ENCODE measurements around the gene B4GALT3. TPM values are rescaled to one million over a fixed set of nuclear protein-coding genes. Genes with fewer than 3 reads are reported as not detected.

Gene B4GALT3
- total RNA-seq, 2 donors from 2014 or later: 36.4 to 145 TPM

GRCh38 chr1:161157867-161158266 lies 19.4 kb downstream of the B4GALT3 start:
- Histone ChIP-seq H3K9me3 (no peaks in the 10 kb centered on the region), H3K4me3 (no peak overlapping the region), H3K27ac (no peak overlapping the region), H3K27me3 (replicated peaks; ENCODE audit: insufficient read depth) (no peaks in the 10 kb centered on the region), H3K36me3 (peaks cover 7% of the 10 kb centered on the region), H3K4me1 (ENCODE audit: control insufficient read depth in 1 of 2, low read depth in 2 of 2) (peaks cover 21 to 39% of the 10 kb centered on the region in 2 donors)
- TF ChIP-seq CTCF (IDR thresholded peaks at IDR 0.05): no peak
- ATAC-seq (ENCODE audit: insufficient number of reproducible peaks, low FRiP score, low read depth) (no peak), DNase-seq (ENCODE audit: low spot score) (no peak)

- Histone ChIP-seq H3K27me3 (replicated peaks; ENCODE audit: insufficient read depth) (no peaks in the 10 kb centered on the region), H3K36me3 (peaks cover 4% of the 10 kb centered on the region), H3K4me3 (peak within 1 kb of the TSS; percentile 90), H3K4me1 (ENCODE audit: control insufficient read depth in 1 of 2, low read depth in 2 of 2) (peaks cover 4 to 13% of the 10 kb centered on the region in 2 donors), H3K9me3 (no peaks in the 10 kb centered on the region), H3K27ac (peak within 1 kb of the TSS; percentile 89 to 91)
- TF ChIP-seq CTCF (IDR thresholded peaks at IDR 0.05): no peak
- DNase-seq (ENCODE audit: low spot score) (peak; percentile 44), ATAC-seq (ENCODE audit: insufficient number of reproducible peaks, low FRiP score, low read depth) (peak; percentile 93)
These were observed 23.5 kb downstream of the B4GALT3 start, which contains the start of gene UFC1 for GRCh38 chr1:161153682-161154337. TSS of gene UFC1 (plus strand) at chr1:161153978. CDS start at chr1:161153998, 20 bp downstream.

GRCh38 chr1:161153176-161153575 lies 24.1 kb downstream of the B4GALT3 start:
- peaks cover 3% of the 10 kb centered on the region for H3K36me3 ChIP-seq
- no peaks in the 10 kb centered on the region for H3K27me3 ChIP-seq (replicated peaks; ENCODE audit: insufficient read depth)
- ATAC-seq (ENCODE audit: insufficient number of reproducible peaks, low FRiP score, low read depth): no peak
- no peak for TF ChIP-seq CTCF (IDR thresholded peaks at IDR 0.05)
- no peak for DNase-seq (ENCODE audit: low spot score)
- H3K9me3 ChIP-seq: no peaks in the 10 kb centered on the region
- H3K4me3 ChIP-seq: peak overlapping the region; percentile 90
- peaks cover 4 to 10% of the 10 kb centered on the region in 2 donors for H3K4me1 ChIP-seq (ENCODE audit: control insufficient read depth in 1 of 2, low read depth in 2 of 2)
- H3K27ac ChIP-seq: peak overlapping the region; percentile 89 to 91

GRCh38 chr1:161145832-161146231 lies 31.5 kb downstream of the B4GALT3 start:
- ATAC-seq (ENCODE audit: insufficient number of reproducible peaks, low FRiP score, low read depth) (no peak), DNase-seq (ENCODE audit: low spot score) (no peak)
- no peaks in the 10 kb centered on the region for H3K36me3 ChIP-seq
- no peak for TF ChIP-seq CTCF (IDR thresholded peaks at IDR 0.05)
- H3K4me1 ChIP-seq (ENCODE audit: control insufficient read depth in 1 of 2, low read depth in 2 of 2): no peaks in the 10 kb centered on the region
- H3K4me3 ChIP-seq: no peak overlapping the region
- H3K27ac ChIP-seq: no peak overlapping the region
- H3K9me3 ChIP-seq: no peaks in the 10 kb centered on the region
- H3K27me3 ChIP-seq (replicated peaks; ENCODE audit: insufficient read depth): no peaks in the 10 kb centered on the region

GRCh38 chr1:161140755-161141400 lies 36.4 kb downstream of the B4GALT3 start:
- Histone ChIP-seq H3K27me3 (replicated peaks; ENCODE audit: insufficient read depth) (no peaks in the 10 kb centered on the region), H3K27ac (no peak overlapping the region), H3K9me3 (no peaks in the 10 kb centered on the region), H3K36me3 (no peaks in the 10 kb centered on the region), H3K4me3 (no peak overlapping the region), H3K4me1 (ENCODE audit: control insufficient read depth in 1 of 2, low read depth in 2 of 2) (no peaks in the 10 kb centered on the region)
- ATAC-seq (ENCODE audit: insufficient number of reproducible peaks, low FRiP score, low read depth) (no peak), DNase-seq (ENCODE audit: low spot score) (no peak)
- TF ChIP-seq CTCF (IDR thresholded peaks at IDR 0.05): no peak
